Endothelial cell of umbilical vein (primary cell): ENCODE measurements around the gene PLEKHA8. TPM values are rescaled to one million over a fixed set of nuclear protein-coding genes. Genes with fewer than 3 reads are reported as not detected.

Source experiments
- BruUV-seq: library from RNA; stranded (reverse); fragments of 400-500 nt; replicated peaks from 2 replicates; lab custom pipeline; 2021; lab: Mats Ljungman, UMichigan
- CTCF ChIA-PET: fragments of 300-600, 350-600 bp; sonication (Branson Sonifier 250); formaldehyde crosslinking; loops from one replicate; lab custom pipeline; 2021; ENCODE audit warnings: antibody characterized with exemption, inconsistent platforms; lab: Charles Lee
- POLR2A ChIA-PET: fragments of 300-600, 350-600 bp; sonication (Branson Sonifier 250); formaldehyde crosslinking; loops from one replicate; lab custom pipeline; 2021; ENCODE audit warnings: antibody characterized with exemption, inconsistent platforms; lab: Charles Lee
- DNase-seq: peaks from one replicate; pipeline ENCODE4 v3.0.0-alpha.2; 2011; ENCODE audit warnings: low read depth, low spot score
- FAIRE-seq: peaks from 2 replicates; lab custom pipeline; 2011; peaks lifted over from hg19 to GRCh38; lab: Jason Lieb, UNC
- H2AFZ ChIP-seq: 2 replicates; pipeline ENCODE4 v1.6.0; 2012; ENCODE audit warnings: low read depth, low read length, control low read depth, inconsistent platforms
- H3K27ac ChIP-seq: 2 replicates; pipeline ENCODE4 v1.5.1; 2011; ENCODE audit warnings: low read depth, mild to moderate bottlenecking, control low read depth, low read length, moderate library complexity; ENCODE audit not compliant: insufficient read depth
- H3K27me3 ChIP-seq, 2 experiments: 2 replicates each; pipeline versions ENCODE4 v1.6.0 to v1.6.1; 2011; ENCODE audit warnings: low read length in 2 of 2, mixed read lengths in 1 of 2; ENCODE audit not compliant: control insufficient read depth in 2 of 2, insufficient read depth in 2 of 2
- H3K36me3 ChIP-seq, 2 experiments: 2 replicates in 1 of 2; 3 replicates in 1 of 2; pipeline ENCODE4 v1.5.1; 2011; ENCODE audit warnings: low read length in 2 of 2, mild to moderate bottlenecking in 1 of 2, moderate library complexity in 1 of 2; ENCODE audit not compliant: control insufficient read depth in 2 of 2, insufficient read depth in 2 of 2; ENCODE audit errors: extremely low read depth in 1 of 2
- H3K4me1 ChIP-seq: 3 replicates; pipeline ENCODE4 v1.5.1; 2011; ENCODE audit warnings: mild to moderate bottlenecking, low read length; ENCODE audit not compliant: control insufficient read depth, insufficient read depth; ENCODE audit errors: extremely low read depth
- H3K4me2 ChIP-seq: 2 replicates; pipeline ENCODE4 v1.6.1; 2011; ENCODE audit warnings: low read length, control low read depth, mixed read lengths; ENCODE audit not compliant: insufficient read depth
- H3K4me3 ChIP-seq, 3 experiments: fragments of 200-600 bp in 1 of 3; sonication (generic), shearing (Covaris generic) in 1 of 3; replicated peaks in 1 of 3; 2 replicates each; pipeline ENCODE4 v1.5.1; 2011 to 2016; ENCODE audit warnings: control low read depth in 3 of 3, low read length in 3 of 3, mild to moderate bottlenecking in 2 of 3, inconsistent platforms in 1 of 3, low read depth in 1 of 3, moderate library complexity in 1 of 3; ENCODE audit not compliant: insufficient read depth in 1 of 3
- H3K79me2 ChIP-seq: 2 replicates; pipeline ENCODE4 v1.6.0; 2012; ENCODE audit warnings: low read length, inconsistent platforms; ENCODE audit not compliant: control insufficient read depth, insufficient read depth
- H3K9ac ChIP-seq: replicated peaks from 2 replicates; pipeline ENCODE3; 2011; ENCODE audit warnings: low read length, control low read depth; ENCODE audit not compliant: insufficient read depth; ENCODE audit errors: extremely low read depth
- H3K9me1 ChIP-seq: replicated peaks from 3 replicates; pipeline ENCODE4 v1.6.0; 2011; ENCODE audit warnings: mild to moderate bottlenecking, low read length; ENCODE audit not compliant: control insufficient read depth, insufficient read depth; ENCODE audit errors: extremely low read depth
- H3K9me3 ChIP-seq: replicated peaks from 2 replicates; pipeline ENCODE4 v1.5.1; 2012; ENCODE audit warnings: low read length, inconsistent platforms; ENCODE audit not compliant: control insufficient read depth, insufficient read depth
- H4K20me1 ChIP-seq: replicated peaks from 2 replicates; pipeline ENCODE3; 2011; ENCODE audit warnings: mild to moderate bottlenecking, low read length; ENCODE audit not compliant: control insufficient read depth, insufficient read depth; ENCODE audit errors: extremely low read depth
- EZH2 ChIP-seq: IDR thresholded peaks from 2 replicates; pipeline ENCODE4 v1.6.1; 2012; ENCODE audit warnings: borderline replicate concordance, low read depth, mild to moderate bottlenecking, moderate library complexity, low read length, inconsistent platforms; ENCODE audit not compliant: severe bottlenecking
- FOS ChIP-seq: IDR thresholded peaks from 2 replicates; pipeline ENCODE4 v1.6.1; 2011; ENCODE audit warnings: mild to moderate bottlenecking, low read length, moderate library complexity, borderline replicate concordance; ENCODE audit not compliant: insufficient read depth
- GATA2 ChIP-seq: IDR thresholded peaks from 2 replicates; pipeline ENCODE4 v1.7.0; 2011; ENCODE audit warnings: low read depth, mild to moderate bottlenecking, moderate library complexity, mixed read lengths, low read length; ENCODE audit not compliant: insufficient read length, insufficient read depth
- JUN ChIP-seq: IDR thresholded peaks from 2 replicates; pipeline ENCODE4 v1.6.1; 2011; ENCODE audit warnings: borderline replicate concordance, low read depth; ENCODE audit not compliant: insufficient read length, insufficient read depth
- MYC ChIP-seq: IDR thresholded peaks from one replicate; pipeline ENCODE4 v1.6.1; 2011; ENCODE audit warnings: mild to moderate bottlenecking, low read depth, low read length
- POLR2A ChIP-seq: IDR thresholded peaks from 2 replicates; pipeline ENCODE4 v1.6.1; 2012; ENCODE audit warnings: low read depth, mild to moderate bottlenecking, control low read depth, low read length
- POLR2AphosphoS5 ChIP-seq: IDR thresholded peaks from 2 replicates; pipeline ENCODE4 v1.6.1; 2012; ENCODE audit warnings: low read depth, mild to moderate bottlenecking, control low read depth, low read length, moderate library complexity; ENCODE audit not compliant: insufficient read depth
- dilution Hi-C: fragments of 300-500 bp; cut with MboI; formaldehyde crosslinking; loops from one replicate; pipeline ENCODE4 v1.15.0; 2019; ENCODE audit warnings: low sequenced_read_pairs; ENCODE audit not compliant: extremely low pct_ligation_motif_present
- intact Hi-C: fragments of 100-400 bp; cut with micrococcal nuclease; formaldehyde crosslinking; loops from one replicate; pipeline ENCODE4 v1.10.0; 2022
- polyA plus RNA-seq, 4 experiments: library from polyadenylated mRNA; depleted of rRNA in 3 of 4; stranded (reverse) in 3 of 4; unstranded in 1 of 4; fragments of >200 nt; gene quantifications; 2 replicates each; pipeline versions ENCODE4 v1.2.1 to v1.2.3, GENCODE V29; 2011 to 2012; ENCODE audit warnings: missing spikeins in 1 of 4
- total RNA-seq: library from RNA; stranded (reverse); gene quantifications from 2 replicates; pipeline ENCODE4 v1.2.3, GENCODE V29; 2021
- TF ChIP-seq, protein P1 (sequence below), 2 donors: IDR thresholded peaks; 1 replicate in 1 of 2; 2 replicates in 1 of 2; pipeline ENCODE4 v1.5.1; 2011; ENCODE audit warnings: low read length in 2 of 2, mild to moderate bottlenecking in 2 of 2, moderate library complexity in 2 of 2, control low read depth in 1 of 2, inconsistent platforms in 1 of 2, low read depth in 1 of 2; ENCODE audit not compliant: insufficient read depth in 1 of 2; ENCODE audit errors: extremely low read depth in 1 of 2
- TF ChIP-seq, protein P2 (sequence below): IDR thresholded peaks from 2 replicates; pipeline ENCODE4 v1.6.1; 2011; ENCODE audit not compliant: insufficient read depth, insufficient read length

The PLEKHA8 gene
- total and polyA plus RNA-seq, 2 donors (not counting 3 experiments of a cell fraction or from before 2014, with no cell fraction given), result 4.5 to 19.8 TPM

DNA sequence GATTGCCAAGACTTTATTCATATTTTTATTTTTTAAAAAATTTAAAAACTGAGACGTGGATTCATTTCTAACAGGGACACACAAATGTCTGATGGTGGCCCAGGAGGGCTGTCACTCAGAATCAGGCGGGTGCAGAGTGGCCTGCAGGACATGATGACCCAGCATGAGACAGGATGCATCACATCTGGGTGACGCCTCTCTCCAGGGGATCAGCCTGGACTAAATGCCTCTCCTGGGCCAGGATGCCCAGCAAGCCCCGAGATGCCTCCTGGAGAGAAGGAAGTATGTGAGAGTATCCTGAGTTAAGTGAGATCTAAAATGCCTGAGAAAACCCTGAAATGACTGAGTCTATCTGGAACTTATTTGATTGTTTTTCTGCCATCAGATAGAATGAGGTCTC is 89.7 kb downstream of the PLEKHA8 start:
- Histone ChIP-seq H4K20me1 (no peaks in the 10 kb centered on the region), H3K36me3 (no peaks in the 10 kb centered on the region), H3K9ac (no peak overlapping the region), H3K27me3 (no peaks in the 10 kb centered on the region), H3K9me3 (no peaks in the 10 kb centered on the region), H3K4me3 (no peak overlapping the region), H3K4me1 (no peaks in the 10 kb centered on the region), H3K9me1 (no peaks in the 10 kb centered on the region), H3K4me2 (no peak overlapping the region), H3K27ac (no peak overlapping the region), H2AFZ (no peak overlapping the region), H3K79me2 (no peaks in the 10 kb centered on the region)
- ChIA-PET POLR2A (no interaction called here), CTCF (no interaction called here)
- dilution Hi-C loops, result no loop called here
- TF ChIP-seq FOS (no peak), POLR2A (no peak)
- no TSS peak for BruUV-seq
- no peak for FAIRE-seq
- DNase-seq, result no peak
- intact Hi-C loops, result no loop called here

DNA sequence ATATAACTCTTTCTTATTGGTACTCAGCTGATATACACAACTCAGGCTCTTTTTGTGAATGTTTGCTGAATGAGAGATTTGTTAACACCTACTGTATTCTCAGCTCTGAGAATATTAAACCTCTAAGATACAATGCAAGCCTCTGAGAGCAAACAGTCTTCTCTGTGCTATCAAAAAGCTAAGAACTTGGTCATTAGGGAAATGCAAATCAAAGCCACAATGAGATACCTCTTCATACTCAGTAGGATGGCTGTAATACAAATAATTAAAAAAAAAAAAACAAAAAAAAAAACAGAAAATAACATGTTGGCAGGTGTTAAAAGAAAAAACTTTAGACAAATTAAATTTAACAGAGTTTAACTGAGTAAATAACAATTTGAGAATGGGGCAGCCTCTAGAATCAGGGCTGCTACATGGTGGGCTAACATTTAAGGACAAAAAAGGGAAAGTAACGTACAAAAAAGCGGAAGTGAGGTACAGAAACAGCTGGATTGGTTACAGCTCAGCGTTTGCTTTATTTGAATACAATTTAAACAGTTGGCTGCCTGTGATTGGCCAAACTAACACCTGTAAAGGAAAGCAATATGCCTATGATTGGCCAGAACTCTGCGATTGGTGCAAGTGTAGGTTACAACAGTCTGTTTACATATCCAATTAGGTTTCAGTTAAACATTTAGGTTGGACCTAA is 91.8 kb downstream of the PLEKHA8 start:
- no peak for DNase-seq
- H3K9ac ChIP-seq, result no peak overlapping the region
- no peak overlapping the region for H2AFZ ChIP-seq
- H3K36me3 ChIP-seq, result no peaks in the 10 kb centered on the region
- dilution Hi-C loops, result no loop called here
- H3K27ac ChIP-seq, result no peak overlapping the region
- no peaks in the 10 kb centered on the region for H4K20me1 ChIP-seq
- TF ChIP-seq GATA2 (no peak), POLR2A (no peak), JUN (no peak), EZH2 (no peak), MYC (no peak), FOS (no peak), POLR2AphosphoS5 (no peak)
- TF ChIP-seq, protein P1, sequence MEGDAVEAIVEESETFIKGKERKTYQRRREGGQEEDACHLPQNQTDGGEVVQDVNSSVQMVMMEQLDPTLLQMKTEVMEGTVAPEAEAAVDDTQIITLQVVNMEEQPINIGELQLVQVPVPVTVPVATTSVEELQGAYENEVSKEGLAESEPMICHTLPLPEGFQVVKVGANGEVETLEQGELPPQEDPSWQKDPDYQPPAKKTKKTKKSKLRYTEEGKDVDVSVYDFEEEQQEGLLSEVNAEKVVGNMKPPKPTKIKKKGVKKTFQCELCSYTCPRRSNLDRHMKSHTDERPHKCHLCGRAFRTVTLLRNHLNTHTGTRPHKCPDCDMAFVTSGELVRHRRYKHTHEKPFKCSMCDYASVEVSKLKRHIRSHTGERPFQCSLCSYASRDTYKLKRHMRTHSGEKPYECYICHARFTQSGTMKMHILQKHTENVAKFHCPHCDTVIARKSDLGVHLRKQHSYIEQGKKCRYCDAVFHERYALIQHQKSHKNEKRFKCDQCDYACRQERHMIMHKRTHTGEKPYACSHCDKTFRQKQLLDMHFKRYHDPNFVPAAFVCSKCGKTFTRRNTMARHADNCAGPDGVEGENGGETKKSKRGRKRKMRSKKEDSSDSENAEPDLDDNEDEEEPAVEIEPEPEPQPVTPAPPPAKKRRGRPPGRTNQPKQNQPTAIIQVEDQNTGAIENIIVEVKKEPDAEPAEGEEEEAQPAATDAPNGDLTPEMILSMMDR (IDR thresholded peaks at IDR 0.05; ENCODE audit: extremely low read depth in 1 of 2, insufficient read depth in 1 of 2, low read depth in 1 of 2, low read length in 2 of 2), result no peak
- TF ChIP-seq, protein P2, sequence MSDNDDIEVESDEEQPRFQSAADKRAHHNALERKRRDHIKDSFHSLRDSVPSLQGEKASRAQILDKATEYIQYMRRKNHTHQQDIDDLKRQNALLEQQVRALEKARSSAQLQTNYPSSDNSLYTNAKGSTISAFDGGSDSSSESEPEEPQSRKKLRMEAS, result no peak
- H3K9me1 ChIP-seq, result no peaks in the 10 kb centered on the region
- H3K4me1 ChIP-seq, result no peaks in the 10 kb centered on the region
- no peaks in the 10 kb centered on the region for H3K9me3 ChIP-seq
- no peak overlapping the region for H3K4me3 ChIP-seq
- H3K79me2 ChIP-seq, result no peaks in the 10 kb centered on the region
- H3K27me3 ChIP-seq, result no peaks in the 10 kb centered on the region
- CTCF ChIA-PET, result no interaction called here
- no peak overlapping the region for H3K4me2 ChIP-seq
- POLR2A ChIA-PET, result no interaction called here
- FAIRE-seq, result no peak
- no TSS peak for BruUV-seq
- intact Hi-C loops, result no loop called here
